Small intestine (tissue), 7 donors: Measurements from ENCODE around the gene ATP6V1A. TPM values are rescaled to one million over a fixed set of nuclear protein-coding genes. Genes with fewer than 3 reads are reported as not detected.

Experiments
- DNase-seq, 2 donors: peaks; one replicate each; pipeline versions ENCODE4 v3.0.0 to v3.0.0-alpha.2; 2013
- FAIRE-seq: peaks from 2 replicates; lab custom pipeline; 2012; peaks lifted over from hg19 to GRCh38; lab: Jason Lieb, UNC
- H3K27ac ChIP-seq, 3 donors: one replicate each; pipeline ENCODE4 v1.5.1; 2013; ENCODE audit warnings: low read length in 2 of 3, mild to moderate bottlenecking in 2 of 3, control low read depth in 1 of 3, inconsistent platforms in 1 of 3, low read depth in 1 of 3, moderate library complexity in 1 of 3
- H3K27me3 ChIP-seq, 3 donors: one replicate each; pipeline ENCODE4 v1.6.1; 2013; ENCODE audit warnings: low read length in 3 of 3, inconsistent platforms in 1 of 3; ENCODE audit not compliant: control insufficient read depth in 3 of 3, insufficient read depth in 3 of 3
- H3K36me3 ChIP-seq, 3 donors: one replicate each; pipeline ENCODE4 v1.6.1; 2013; ENCODE audit warnings: low read length in 3 of 3, inconsistent platforms in 1 of 3, low read depth in 1 of 3, mild to moderate bottlenecking in 1 of 3, moderate library complexity in 1 of 3; ENCODE audit not compliant: control insufficient read depth in 3 of 3, insufficient read depth in 2 of 3
- H3K4me1 ChIP-seq, 3 donors: one replicate each; pipeline ENCODE4 v1.6.1; 2013; ENCODE audit warnings: low read length in 2 of 3, inconsistent platforms in 1 of 3, low read depth in 1 of 3, mild to moderate bottlenecking in 1 of 3, moderate library complexity in 1 of 3; ENCODE audit not compliant: control insufficient read depth in 3 of 3, insufficient read depth in 2 of 3
- H3K4me3 ChIP-seq, 3 donors: one replicate each; pipeline ENCODE4 v1.5.1; 2013; ENCODE audit warnings: low read length in 3 of 3, control low read depth in 1 of 3, inconsistent platforms in 1 of 3, low read depth in 1 of 3, mild to moderate bottlenecking in 1 of 3, moderate library complexity in 1 of 3
- H3K9me3 ChIP-seq, 2 donors: one replicate each; pipeline ENCODE4 v1.6.1; 2013; ENCODE audit warnings: low read depth in 1 of 2, low read length in 1 of 2; ENCODE audit not compliant: control insufficient read depth in 2 of 2, insufficient read depth in 1 of 2
- WGBS, 3 donors: extraction: QIAGEN DNeasy Blood & Tissue Kit; methylation state at CpG; one replicate each; pipeline ENCODE4 v1.1.7; 2013; 5-methylcytosine and 5-hydroxymethylcytosine counted together
- polyA plus RNA-seq, 4 donors: library from polyadenylated mRNA; stranded (reverse) in 3 of 4; unstranded in 1 of 4; fragments of 200-250 nt in 3 of 4; fragments of 120-200 nt in 1 of 4; gene quantifications; one replicate each; pipeline versions ENCODE4 v1.2.1 to v1.2.3, GENCODE V29; 2013
- donor health status: healthy with polysubstance abuse.
- donor health status: control.
- donor health status: control.
- donor health status: Bipolar disorder and iron deficiency.
- donor health status: healthy.

The ATP6V1A gene
- polyA plus RNA-seq, 4 donors: 13.8 to 47.7 (median 17.6) TPM

GRCh38 chr3:113805249-113805648 lies 58.4 kb downstream of the ATP6V1A start:
- 79 to 93% (median 85%) methylated on average over 3 of the region's 3 CpGs for WGBS, 3 donors
- peak in 1 of 2 donors; percentile 16 for DNase-seq
- H3K27me3 ChIP-seq: no peaks in the 10 kb centered on the region
- peaks cover 0 to 15% (median 0%) of the 10 kb centered on the region in 3 donors for H3K4me1 ChIP-seq
- no peak overlapping the region for H3K4me3 ChIP-seq
- peaks cover 3 to 35% (median 21%) of the 10 kb centered on the region in 3 donors for H3K36me3 ChIP-seq
- no peak for FAIRE-seq
- H3K9me3 ChIP-seq: no peaks in the 10 kb centered on the region
- H3K27ac ChIP-seq: peak overlapping the region in 1 of 3 donors; percentile 61

DNA sequence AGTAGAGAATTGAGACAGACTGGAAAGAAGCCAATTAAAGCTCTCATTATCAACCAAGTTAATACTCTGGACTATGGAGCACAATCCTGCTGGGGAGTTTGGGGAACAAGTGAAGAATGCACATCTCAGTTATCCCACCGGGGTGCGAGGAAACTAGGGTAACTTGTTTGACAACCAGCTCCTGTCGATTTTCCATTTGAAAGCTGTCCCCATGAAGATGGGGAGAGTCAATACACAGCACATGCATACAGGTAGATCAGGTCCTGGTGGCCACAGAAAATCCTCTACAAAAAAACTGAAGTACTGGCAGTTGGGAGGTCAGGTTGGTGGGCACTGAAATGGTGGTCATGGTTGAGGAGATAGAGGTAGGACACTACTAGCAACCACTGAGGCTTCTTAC lies 66.0 kb downstream of the ATP6V1A start:
- Histone ChIP-seq H3K27ac (no peak overlapping the region), H3K9me3 (no peaks in the 10 kb centered on the region), H3K4me3 (no peak overlapping the region), H3K27me3 (no peaks in the 10 kb centered on the region), H3K36me3 (peaks cover 0 to 4% (median 2%) of the 10 kb centered on the region in 3 donors), H3K4me1 (no peaks in the 10 kb centered on the region)
- DNase-seq: no peak
- WGBS, 3 donors: 82 to 92% (median 91%) methylated on average over 3 of the region's 3 CpGs
- FAIRE-seq: no peak

GRCh38 chr3:113819866-113820265 lies 73.0 kb downstream of the ATP6V1A start:
- DNase-seq: no peak
- Histone ChIP-seq H3K36me3 (no peaks in the 10 kb centered on the region), H3K4me3 (no peak overlapping the region), H3K9me3 (no peaks in the 10 kb centered on the region), H3K4me1 (no peaks in the 10 kb centered on the region), H3K27ac (no peak overlapping the region), H3K27me3 (no peaks in the 10 kb centered on the region)
- WGBS, 3 donors: 76 to 80% (median 76%) methylated on average over 3 of the region's 3 CpGs
- no peak for FAIRE-seq

DNA sequence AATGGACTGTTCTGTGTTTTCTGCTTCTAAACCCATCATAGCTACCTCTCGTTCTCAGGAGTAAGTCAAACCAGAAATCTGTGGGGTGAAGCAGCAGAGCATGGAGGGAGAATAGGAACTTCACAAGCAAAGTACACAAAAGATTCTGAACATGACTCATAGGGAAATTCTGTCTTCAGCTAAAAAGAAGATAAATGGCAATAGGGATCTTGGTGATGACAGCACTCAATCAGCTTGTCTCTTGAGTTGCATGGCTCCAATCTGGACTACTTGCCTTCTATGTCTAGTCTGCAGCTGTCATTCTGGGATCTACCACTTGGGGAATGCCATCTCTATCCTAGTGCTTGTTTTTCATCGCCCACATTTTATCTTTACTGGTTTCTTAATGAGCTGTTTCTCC lies 78.3 kb downstream of the ATP6V1A start:
- Histone ChIP-seq H3K4me1 (no peaks in the 10 kb centered on the region), H3K4me3 (no peak overlapping the region), H3K27ac (no peak overlapping the region), H3K9me3 (no peaks in the 10 kb centered on the region), H3K27me3 (no peaks in the 10 kb centered on the region), H3K36me3 (no peaks in the 10 kb centered on the region)
- FAIRE-seq (no peak), DNase-seq (no peak)
- 76 to 83% (median 78%) methylated on average over 2 of the region's 2 CpGs for WGBS, 3 donors

DNA sequence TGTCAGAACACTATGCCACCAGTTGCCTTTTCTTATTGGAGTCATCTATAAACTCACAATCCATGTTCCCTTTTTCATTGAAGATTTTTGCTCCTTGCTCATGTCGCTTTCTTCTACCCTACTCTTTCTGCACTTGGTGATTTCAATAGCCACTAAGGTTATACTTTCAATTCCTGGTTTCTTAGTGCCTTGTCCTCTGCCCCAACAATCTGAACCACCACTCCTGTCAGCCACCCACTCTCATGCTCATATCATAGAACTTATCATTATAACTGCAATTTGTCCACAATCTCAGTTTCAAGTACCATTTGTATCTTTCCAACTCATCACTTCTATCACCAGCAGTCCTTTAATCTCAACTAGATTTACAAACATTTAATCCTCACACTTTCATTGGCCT lies 81.8 kb downstream of the ATP6V1A start:
- Histone ChIP-seq H3K4me3 (no peak overlapping the region), H3K36me3 (no peaks in the 10 kb centered on the region), H3K9me3 (peaks cover 0 to 4% of the 10 kb centered on the region in 2 donors), H3K27me3 (no peaks in the 10 kb centered on the region), H3K4me1 (no peaks in the 10 kb centered on the region), H3K27ac (no peak overlapping the region)
- FAIRE-seq (no peak), DNase-seq (no peak)
- WGBS, 3 donors: 83 to 100% (median 91%) methylated on average over 1 of the region's 1 CpG

GRCh38 chr3:113829576-113830354 lies 82.9 kb downstream of the ATP6V1A start:
- Histone ChIP-seq H3K27me3 (no peaks in the 10 kb centered on the region), H3K36me3 (no peaks in the 10 kb centered on the region), H3K4me3 (no peak overlapping the region), H3K9me3 (peaks cover 0 to 4% of the 10 kb centered on the region in 2 donors), H3K4me1 (no peaks in the 10 kb centered on the region), H3K27ac (no peak overlapping the region)
- 85 to 91% (median 87%) methylated on average over 10 of the region's 10 CpGs for WGBS, 3 donors
- DNase-seq: no peak
- FAIRE-seq: no peak

DNA sequence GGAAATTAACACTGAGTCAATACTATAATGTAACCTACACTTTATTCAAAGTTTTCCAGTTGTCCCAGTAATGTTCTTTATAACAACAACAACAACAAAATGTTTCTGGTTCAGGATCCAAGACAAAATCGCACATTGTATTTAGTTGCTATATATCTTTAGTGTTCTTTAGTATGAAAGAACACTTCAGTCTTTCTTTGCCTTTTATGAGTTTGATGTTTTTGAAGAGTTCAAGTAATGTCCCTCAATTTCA lies 84.2 kb downstream of the ATP6V1A start:
- no peaks in the 10 kb centered on the region for H3K36me3 ChIP-seq
- peaks cover 0 to 4% of the 10 kb centered on the region in 2 donors for H3K9me3 ChIP-seq
- no peak overlapping the region for H3K4me3 ChIP-seq
- no peak for FAIRE-seq
- 0% methylated on average over 1 of the region's 1 CpG for WGBS, 3 donors
- no peak for DNase-seq
- H3K4me1 ChIP-seq: no peaks in the 10 kb centered on the region
- H3K27ac ChIP-seq: no peak overlapping the region
- H3K27me3 ChIP-seq: no peaks in the 10 kb centered on the region

DNA sequence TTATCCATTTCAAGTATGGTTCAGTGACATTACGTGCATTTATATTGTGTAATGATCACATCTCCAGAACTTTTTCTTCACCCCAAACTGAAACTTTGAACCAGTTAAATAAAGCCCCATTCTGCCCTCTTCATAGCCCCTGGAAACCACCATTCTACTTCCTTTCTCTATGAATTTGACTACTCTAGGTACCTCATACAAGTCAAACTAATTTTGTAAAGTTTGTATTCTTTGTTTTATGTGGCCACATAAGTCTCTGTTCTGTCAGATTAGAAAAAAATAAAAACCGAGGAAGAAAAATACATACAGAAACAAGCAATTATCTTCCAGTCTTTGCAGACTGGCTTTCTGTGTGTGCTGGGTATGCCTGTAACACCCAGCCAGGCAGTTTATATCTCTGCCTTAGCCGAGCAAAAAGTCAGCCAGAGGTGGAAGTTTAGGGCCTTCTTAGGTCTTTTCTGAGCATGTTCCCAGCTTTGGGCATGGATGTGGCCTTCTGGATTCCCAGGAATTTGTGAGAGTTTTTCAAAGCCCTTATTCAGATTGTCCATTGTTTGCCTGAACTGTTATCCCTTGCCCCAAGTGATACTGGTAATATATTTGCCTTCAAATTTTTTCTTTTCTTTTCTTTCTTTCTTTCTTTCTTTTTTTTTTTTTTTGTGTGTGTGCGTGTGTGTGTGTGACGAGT lies 85.8 kb downstream of the ATP6V1A start:
- Histone ChIP-seq H3K27ac (no peak overlapping the region), H3K36me3 (no peaks in the 10 kb centered on the region), H3K4me1 (no peaks in the 10 kb centered on the region), H3K27me3 (no peaks in the 10 kb centered on the region), H3K9me3 (peaks cover 0 to 4% of the 10 kb centered on the region in 2 donors), H3K4me3 (no peak overlapping the region)
- DNase-seq: no peak
- WGBS, 3 donors: 79 to 85% (median 79%) methylated on average over 5 of the region's 5 CpGs
- no peak for FAIRE-seq
